Suppressor macrophage treated with lipopolysaccharide for 1 hour (primary cell): ENCODE data around the gene HAND1.
A peak's percentile ranks its signal among the peaks of the same experiment; 100 is the strongest.

ENCODE experiments used
- DNase-seq, 3 donors: peaks; one replicate each; pipeline ENCODE4 v3.0.0-alpha.2; 2020 to 2022

The HAND1 gene

GRCh38 chr5:154478224-154478565 lies at the start of gene HAND1:
HAND1 (minus strand) TSS chr5:154478227; CDS start chr5:154478008, 219 bp downstream.
- DNase-seq, result peak in 1 of 3 donors; percentile 20

GRCh38 chr5:154526231-154527226 lies 48.5 kb upstream of the HAND1 start:
- DNase-seq, result no peak

GRCh38 chr5:154524859-154525258 lies 46.8 kb upstream of the HAND1 start:
- no peak for DNase-seq

DNA sequence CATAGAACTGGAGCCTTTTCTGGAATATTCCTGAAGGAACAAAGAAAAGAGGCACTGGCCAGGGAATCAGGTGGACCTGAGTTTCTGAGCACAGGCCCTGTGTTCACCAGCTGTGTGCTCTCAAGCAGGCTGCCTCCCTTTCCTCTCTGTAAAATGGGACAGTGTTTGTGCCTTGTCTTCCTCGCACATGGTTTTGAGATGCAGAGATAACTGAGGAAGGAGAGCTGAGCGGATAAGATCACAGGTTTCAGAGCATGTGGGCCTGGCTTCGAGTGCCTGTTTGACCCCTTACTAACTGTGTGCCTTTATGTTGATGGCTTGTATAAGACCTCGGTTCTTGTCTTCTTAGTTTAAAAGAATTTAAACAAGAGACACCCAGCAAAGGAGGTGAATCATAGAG lies 46.2 kb upstream of the HAND1 start:
- no peak for DNase-seq

DNA sequence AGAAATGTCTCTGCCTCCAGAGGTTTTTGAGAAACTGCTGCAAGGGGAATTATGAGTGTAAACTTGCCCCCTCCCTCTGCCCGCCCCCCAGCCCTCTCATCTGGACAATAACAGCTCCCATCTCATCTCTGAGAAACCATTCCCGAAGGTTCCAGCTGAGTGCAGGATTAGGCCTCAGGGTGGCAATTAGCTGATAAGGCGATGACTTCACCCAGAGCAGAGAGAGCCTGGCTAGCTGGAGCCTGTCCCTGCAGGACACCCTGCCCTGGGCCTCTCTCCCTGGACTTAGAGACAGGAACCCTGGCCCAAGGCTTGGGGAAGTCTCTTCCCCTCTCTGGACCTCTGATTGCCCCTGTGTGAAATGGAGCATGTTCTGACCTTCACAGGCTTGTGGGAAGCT lies 45.7 kb upstream of the HAND1 start:
- DNase-seq, result no peak

DNA sequence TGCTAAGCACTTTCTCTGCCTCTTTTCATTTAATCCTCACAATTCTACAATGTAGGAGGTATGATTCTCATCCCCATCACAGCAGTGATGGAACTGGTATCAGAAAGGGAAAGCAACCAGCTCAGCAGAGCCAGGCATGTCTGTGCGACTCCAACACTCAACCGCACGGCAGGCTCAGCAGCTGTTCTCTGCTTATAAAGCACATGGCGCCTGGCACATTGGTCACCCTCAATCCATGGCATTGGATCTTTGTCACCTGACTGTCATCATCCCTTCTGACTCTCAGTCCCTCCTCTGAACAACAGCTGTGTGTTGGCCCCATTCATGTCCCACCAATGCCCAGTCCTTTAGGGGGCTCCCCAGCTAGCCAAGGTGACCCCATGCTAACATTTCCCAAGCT lies 45.1 kb upstream of the HAND1 start:
- DNase-seq, result no peak

GRCh38 chr5:154522284-154522683 lies 44.3 kb upstream of the HAND1 start:
- no peak for DNase-seq

- DNase-seq, result no peak
These were observed 43.7 kb upstream of the HAND1 start for GRCh38 chr5:154521756-154522155.

DNA sequence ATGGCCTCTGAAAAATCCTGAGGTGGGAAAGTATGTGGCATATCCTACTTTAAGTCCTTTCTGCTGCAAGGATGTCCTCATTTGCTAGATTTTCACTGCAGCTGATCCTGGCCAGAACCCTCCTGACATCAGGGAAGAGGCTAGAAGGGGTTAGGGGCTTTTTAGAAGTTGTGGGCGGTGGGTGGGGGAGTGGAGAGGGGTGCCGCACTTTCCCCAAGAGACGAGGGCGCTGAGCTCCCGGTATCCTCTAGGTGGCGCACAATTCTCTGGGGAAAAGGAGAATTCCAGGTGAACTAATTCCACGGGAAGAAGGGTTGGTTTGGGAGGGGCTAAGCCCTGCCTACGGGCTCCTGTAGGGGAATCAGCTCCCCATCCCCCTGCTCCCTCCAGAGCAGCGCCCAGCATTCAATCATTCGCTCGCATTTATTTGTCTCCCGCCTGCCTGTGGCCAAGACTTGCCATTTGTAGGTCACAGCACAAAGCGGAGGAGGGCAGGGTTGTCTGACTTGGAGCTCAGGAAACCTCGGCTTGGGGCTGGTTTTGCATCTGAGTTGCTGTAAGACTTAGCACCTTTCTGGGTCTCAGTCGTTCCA lies 42.9 kb upstream of the HAND1 start:
- DNase-seq, result peak; percentile 38 to 55 (median 44)

GRCh38 chr5:154519359-154519758 lies 41.3 kb upstream of the HAND1 start:
- no peak for DNase-seq

GRCh38 chr5:154518438-154518867 lies 40.4 kb upstream of the HAND1 start:
- DNase-seq, result no peak

GRCh38 chr5:154517810-154518437 lies 39.9 kb upstream of the HAND1 start:
- no peak for DNase-seq

- DNase-seq, result no peak
These were observed 39.2 kb upstream of the HAND1 start for GRCh38 chr5:154517181-154517580.

DNA sequence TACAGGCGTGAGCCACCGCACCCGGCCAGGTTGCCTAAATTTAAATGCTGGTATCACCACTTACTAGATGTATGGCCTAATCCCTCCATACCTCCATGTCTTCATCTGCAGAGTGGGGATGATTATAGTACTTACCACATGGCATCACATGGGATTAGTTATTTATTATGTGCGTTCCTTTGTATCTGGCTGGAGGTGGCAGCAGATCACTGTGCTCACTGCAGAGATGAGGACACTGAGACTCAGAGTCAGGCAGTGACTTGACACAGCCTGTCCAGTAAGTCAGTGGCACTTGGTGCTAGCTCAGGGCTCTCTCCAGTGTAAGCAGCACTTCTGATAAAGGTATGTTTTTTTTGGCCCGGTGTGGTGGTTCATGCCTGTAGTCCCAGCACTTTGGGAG lies 38.4 kb upstream of the HAND1 start:
- DNase-seq, result no peak

GRCh38 chr5:154515488-154515887 lies 37.5 kb upstream of the HAND1 start:
- peak; percentile 10 to 24 (median 11) for DNase-seq

GRCh38 chr5:154514331-154514730 lies 36.3 kb upstream of the HAND1 start:
- no peak for DNase-seq

GRCh38 chr5:154513669-154514084 lies 35.6 kb upstream of the HAND1 start:
- no peak for DNase-seq

- no peak for DNase-seq
These were observed 34.0 kb upstream of the HAND1 start for GRCh38 chr5:154511984-154512383.

- no peak for DNase-seq
These were observed 31.9 kb upstream of the HAND1 start for GRCh38 chr5:154509784-154510555.

- no peak for DNase-seq
These were observed 30.1 kb upstream of the HAND1 start for GRCh38 chr5:154508114-154508513.

- DNase-seq, result no peak
These were observed 28.7 kb upstream of the HAND1 start for GRCh38 chr5:154506716-154507080.

DNA sequence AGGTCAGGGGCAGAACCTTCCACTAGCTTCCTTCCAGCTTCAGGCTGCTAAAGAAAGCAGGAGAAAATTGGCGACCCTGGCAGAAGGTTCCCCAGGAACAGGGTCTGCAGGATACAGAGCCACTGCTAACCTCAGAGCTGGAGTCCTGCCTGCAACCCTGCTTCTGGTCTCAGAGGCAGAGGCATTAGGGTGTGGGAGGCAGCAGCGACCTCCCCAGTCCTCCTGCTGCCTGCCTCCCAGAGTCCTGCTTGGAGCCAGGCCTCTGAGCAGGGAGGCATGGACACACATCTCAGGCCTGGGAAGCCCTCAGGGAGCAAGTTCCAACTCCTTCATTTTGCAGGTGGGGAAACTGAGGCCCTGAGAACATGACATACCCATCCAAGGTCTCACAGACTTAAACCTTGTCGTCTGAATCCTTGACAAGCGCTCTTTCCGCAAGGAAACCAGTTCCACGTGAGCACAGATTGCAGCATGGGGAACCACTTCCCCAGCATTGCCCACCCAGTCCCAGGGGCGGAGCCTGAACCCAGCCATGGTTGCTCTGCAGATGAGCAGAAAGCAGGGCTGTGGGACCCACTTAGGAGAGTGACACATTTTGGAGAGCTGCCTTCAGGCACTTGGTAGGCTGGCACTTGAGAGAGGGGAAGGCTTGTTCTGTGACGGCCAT lies 28.2 kb upstream of the HAND1 start:
- DNase-seq, result no peak
